Measurements from ENCODE around the gene FGD2. TPM values are rescaled to one million over a fixed set of nuclear protein-coding genes. Genes with fewer than 3 reads are reported as not detected.

The FGD2 gene
- polyA plus RNA-seq, 1 experiment, result not detected

DNA sequence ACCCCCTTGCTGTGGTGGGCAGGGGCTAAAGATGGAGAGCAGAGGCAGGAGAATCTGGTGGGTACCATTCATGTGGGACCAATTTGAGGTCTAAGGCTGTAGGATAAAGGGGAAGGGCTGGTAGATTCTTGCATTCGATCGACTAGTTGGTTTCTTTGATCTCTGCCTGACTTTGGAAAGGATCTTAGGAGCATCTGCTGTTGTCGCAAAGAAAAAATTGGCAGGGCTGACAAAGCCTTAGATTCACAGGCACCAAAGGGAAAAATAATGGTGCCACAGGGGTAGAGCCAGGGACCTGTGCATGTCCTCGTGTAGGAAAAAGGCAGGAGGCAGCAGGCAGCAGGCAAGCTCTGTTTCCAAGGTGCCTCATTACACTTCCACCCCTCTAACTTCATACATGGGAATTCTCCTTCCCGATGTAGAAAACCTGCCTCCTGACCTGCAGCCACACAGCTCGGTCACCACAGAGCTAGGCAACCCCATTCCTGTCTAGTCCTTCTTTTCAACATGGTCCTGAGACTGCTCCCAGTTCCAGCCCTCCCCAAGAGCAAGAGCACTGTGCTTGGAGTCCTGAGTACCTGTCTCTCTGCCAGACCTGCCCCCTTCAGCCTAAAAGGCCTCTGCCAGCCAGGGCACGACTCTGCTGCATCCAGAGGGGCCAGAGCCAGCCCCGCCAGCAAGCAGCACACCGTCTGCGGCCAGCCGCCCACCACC lies 71.9 kb downstream of the FGD2 start:
- Histone ChIP-seq H3K27ac (ENCODE audit: low read depth, low read length) (peak overlapping the region; percentile 90), H3K4me3 (ENCODE audit: low read depth, low read length) (peak overlapping the region; percentile 23; the same call in 1 of the 2 replicates), H3K27me3 (ENCODE audit: control insufficient read depth, insufficient read depth, low read length) (no peaks in the 10 kb centered on the region), H3K9me3 (ENCODE audit: control insufficient read depth, insufficient read depth, low read length) (no peaks in the 10 kb centered on the region)
- no peak for DNase-seq (ENCODE audit: low read depth, low spot score)
- CTCF ChIA-PET, result interaction anchor here (0.6 to 1.2 kb wide), 4 partner anchors 12 to 94 kb away, joined by 3 to 4 read pairs (median 3); no protein-coding TSS in a partner anchor
- POLR2A ChIA-PET, result interaction anchor here (0.8 to 1.7 kb wide), 7 partner anchors 11 to 94 kb away, joined by 3 to 20 read pairs (median 8); partner anchors contain the start of gene PIM1
- TF ChIP-seq, protein P1, sequence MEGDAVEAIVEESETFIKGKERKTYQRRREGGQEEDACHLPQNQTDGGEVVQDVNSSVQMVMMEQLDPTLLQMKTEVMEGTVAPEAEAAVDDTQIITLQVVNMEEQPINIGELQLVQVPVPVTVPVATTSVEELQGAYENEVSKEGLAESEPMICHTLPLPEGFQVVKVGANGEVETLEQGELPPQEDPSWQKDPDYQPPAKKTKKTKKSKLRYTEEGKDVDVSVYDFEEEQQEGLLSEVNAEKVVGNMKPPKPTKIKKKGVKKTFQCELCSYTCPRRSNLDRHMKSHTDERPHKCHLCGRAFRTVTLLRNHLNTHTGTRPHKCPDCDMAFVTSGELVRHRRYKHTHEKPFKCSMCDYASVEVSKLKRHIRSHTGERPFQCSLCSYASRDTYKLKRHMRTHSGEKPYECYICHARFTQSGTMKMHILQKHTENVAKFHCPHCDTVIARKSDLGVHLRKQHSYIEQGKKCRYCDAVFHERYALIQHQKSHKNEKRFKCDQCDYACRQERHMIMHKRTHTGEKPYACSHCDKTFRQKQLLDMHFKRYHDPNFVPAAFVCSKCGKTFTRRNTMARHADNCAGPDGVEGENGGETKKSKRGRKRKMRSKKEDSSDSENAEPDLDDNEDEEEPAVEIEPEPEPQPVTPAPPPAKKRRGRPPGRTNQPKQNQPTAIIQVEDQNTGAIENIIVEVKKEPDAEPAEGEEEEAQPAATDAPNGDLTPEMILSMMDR (IDR thresholded peaks at IDR 0.05; ENCODE audit: low read depth, low read length), result no peak

DNA sequence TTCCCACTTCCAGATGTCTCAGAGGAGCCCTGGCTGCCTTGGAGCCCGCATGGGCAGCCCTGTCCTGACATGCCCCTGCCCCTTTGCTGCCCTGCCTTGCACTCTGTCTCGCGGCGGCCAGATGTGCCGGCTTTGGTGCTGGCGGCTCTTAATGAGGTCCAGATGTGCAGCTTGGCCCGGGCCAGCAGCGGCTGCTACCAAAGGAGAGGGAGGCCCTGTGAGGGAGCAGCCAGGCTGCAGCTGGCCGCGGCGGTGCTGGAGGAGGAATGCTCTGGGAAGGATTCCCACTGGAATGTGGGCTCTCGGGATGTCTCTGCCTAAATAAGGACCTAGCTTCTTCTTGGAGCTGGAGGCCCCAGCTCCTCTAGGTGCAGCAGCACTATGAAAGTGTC lies 72.4 kb downstream of the FGD2 start:
- no peaks in the 10 kb centered on the region for H3K27me3 ChIP-seq (ENCODE audit: control insufficient read depth, insufficient read depth, low read length)
- peak overlapping the region; percentile 90 for H3K27ac ChIP-seq (ENCODE audit: low read depth, low read length)
- ChIA-PET CTCF (interaction anchor here (0.6 to 1.2 kb wide), 2 partner anchors 13 to 67 kb away, joined by 3 to 4 read pairs; no protein-coding TSS in a partner anchor), POLR2A (interaction anchor here (0.8 to 1.7 kb wide), 8 partner anchors 10 to 94 kb away, joined by 3 to 20 read pairs (median 8); partner anchors contain the start of gene PIM1)
- H3K9me3 ChIP-seq (ENCODE audit: control insufficient read depth, insufficient read depth, low read length), result no peaks in the 10 kb centered on the region
- H3K4me3 ChIP-seq (ENCODE audit: low read depth, low read length), result peak overlapping the region; percentile 23; the same call in 1 of the 2 replicates
- TF ChIP-seq, protein P1 (IDR thresholded peaks at IDR 0.05; ENCODE audit: low read depth, low read length), result no peak
- DNase-seq (ENCODE audit: low read depth, low spot score), result peak; percentile 94

Other genes with a start within 250 kb of the FGD2 start
- gene CPNE5, start 166.2 kb upstream of the FGD2 start, polyA plus RNA-seq (2011; rRNA removed), result 0.06 and 0.10 TPM in 2 replicates
- 34.4 and 40.7 TPM in 2 replicates for gene PPIL1, start 130.9 kb upstream of the FGD2 start, polyA plus RNA-seq (2011; rRNA removed)
- 59.7 and 60.4 TPM in 2 replicates for gene C6orf89, start 119.7 kb upstream of the FGD2 start, polyA plus RNA-seq (2011; rRNA removed)
- gene PI16, start 50.9 kb upstream of the FGD2 start, polyA plus RNA-seq (2011; rRNA removed), result 0.05 and 0.11 TPM in 2 replicates
- gene MTCH1, start 19.5 kb upstream of the FGD2 start, polyA plus RNA-seq (2011; rRNA removed), result 149 and 160 TPM in 2 replicates
- gene PIM1, start 164.5 kb downstream of the FGD2 start, polyA plus RNA-seq (2011; rRNA removed), result 35.3 and 37.5 TPM in 2 replicates

All from AG04450 (cell line).